NCI-H82 treated with DMSO at 0.1 percent for 48 hours (cell line): ENCODE data around the gene SEC14L5.

Experiments
- DNase-seq: peaks from one replicate; lab custom pipeline; 2025; ENCODE audit not compliant: unreplicated experiment; lab: John Stamatoyannopoulos, UW

SEC14L5 gene

GRCh38 chr16:4957720-4958509 is at the start of gene SEC14L5:
Gene SEC14L5, plus strand, starts transcription at chr16:4958330. Its CDS starts 994 bp downstream, at chr16:4959324.
- peak; percentile 98 for DNase-seq

- no peak for DNase-seq
Observed at GRCh38 chr16:4908854-4909401, 49.2 kb upstream of the SEC14L5 start.

- no peak for DNase-seq
Observed at GRCh38 chr16:4909825-4910224, 48.3 kb upstream of the SEC14L5 start.

DNA sequence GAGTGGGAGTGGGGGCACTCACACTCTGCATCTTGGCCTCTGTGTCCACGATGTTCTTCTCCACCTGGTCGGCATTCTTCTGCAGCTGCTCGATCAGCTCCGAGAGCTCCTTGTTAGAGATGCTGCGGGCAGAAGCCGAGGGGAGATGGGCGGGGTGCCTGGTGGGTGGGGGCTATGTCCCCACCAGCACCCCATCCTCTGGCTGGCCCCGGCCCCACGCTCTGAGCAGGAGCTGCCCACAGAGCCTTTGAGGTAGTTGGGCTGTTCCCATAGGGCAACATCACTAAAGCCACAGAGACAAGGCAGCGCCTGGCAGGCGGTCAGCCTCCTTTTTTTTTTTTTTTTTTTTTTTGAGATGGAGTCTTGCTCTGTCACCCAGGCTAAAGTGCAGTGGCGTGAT is 47.3 kb upstream of the SEC14L5 start:
- DNase-seq, result no peak

DNA sequence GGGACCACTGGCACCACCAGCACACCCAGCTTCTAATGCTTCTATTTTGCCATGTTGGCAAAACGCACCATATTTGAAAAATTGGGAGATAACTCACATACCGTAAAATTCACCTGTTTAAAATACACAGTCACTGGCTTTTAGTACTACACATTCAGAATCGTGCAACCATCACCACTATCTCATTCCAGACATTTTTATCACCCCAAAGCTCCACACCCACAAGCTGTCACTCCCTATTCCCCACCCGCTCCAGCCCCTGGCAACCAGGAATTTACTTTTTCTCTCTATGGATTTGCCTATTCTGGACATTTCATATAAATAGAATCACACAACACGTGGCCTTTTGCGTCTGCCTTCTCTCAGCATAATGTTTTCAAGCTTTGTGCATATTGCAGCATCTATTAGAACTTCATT is 46.2 kb upstream of the SEC14L5 start:
- no peak for DNase-seq

DNA sequence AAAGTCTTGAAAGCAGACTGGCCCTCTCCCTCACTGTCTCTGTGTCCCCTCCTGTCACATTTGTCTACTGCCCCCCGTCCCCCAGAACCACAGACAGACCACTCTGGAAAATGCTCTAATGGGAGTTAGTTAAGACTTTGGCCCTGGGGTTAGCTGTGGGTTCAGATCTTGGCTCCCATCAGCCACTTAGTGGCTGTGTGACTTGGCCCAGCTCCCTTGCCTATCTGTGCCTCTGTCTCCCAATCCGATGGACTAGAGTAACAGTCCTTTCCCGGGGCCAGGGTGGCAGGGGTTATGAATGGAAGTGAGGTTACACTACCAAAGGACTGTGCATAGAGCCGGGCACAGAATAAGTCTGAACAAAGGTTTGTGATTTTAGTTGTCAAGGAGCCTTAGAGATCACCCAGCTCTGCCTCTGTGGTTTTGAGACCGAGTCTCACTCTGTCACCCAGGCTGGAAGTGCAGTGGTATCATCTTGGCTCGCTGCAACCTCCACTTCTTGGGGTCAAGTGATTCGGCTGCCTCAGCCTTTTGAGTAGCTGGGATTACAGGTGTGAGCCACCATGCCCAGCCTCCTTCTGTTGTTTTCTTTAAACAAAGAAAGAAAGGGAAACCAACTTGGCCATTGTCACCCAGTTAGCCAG is 44.9 kb upstream of the SEC14L5 start:
- no peak for DNase-seq

GRCh38 chr16:4913774-4914525 is 44.2 kb upstream of the SEC14L5 start:
- DNase-seq, result no peak

DNA sequence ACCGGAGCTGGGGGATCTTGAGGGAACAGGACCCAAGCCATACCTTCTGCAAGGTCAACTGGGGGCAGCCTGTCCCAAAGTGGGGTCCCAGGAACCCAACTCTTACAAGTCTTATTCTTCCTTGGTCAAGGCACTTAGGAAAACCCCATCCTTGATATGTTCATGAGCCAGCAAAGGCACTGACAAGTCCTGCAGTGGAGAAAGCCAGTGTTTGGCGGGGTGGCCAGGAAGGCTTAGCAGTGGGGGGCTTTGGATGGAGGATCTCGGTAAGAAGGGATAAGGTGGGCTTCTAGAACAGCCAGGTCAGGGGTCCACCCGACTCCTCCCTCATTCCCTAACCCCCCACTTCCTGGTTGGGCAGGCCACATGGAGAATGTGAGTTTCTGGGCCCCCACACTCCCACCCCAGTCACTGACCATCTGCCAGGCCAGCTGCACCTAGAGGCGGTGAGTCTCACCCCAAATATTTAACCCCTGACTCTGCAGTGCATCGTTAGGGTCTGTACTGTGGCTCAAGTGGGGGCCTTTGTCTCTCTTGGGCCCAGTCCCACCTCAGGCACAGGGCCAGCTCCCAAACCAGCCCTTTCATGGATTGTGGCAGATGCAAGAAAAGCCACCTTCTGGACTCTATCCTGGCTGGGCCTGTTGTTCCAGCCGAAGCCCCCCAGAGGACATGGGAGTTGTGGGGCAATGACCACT is 43.5 kb upstream of the SEC14L5 start:
- no peak for DNase-seq

- no peak for DNase-seq
Observed at GRCh38 chr16:4915226-4915761, 42.8 kb upstream of the SEC14L5 start.

- no peak for DNase-seq
Observed at GRCh38 chr16:4917117-4917516, 41.0 kb upstream of the SEC14L5 start.

DNA sequence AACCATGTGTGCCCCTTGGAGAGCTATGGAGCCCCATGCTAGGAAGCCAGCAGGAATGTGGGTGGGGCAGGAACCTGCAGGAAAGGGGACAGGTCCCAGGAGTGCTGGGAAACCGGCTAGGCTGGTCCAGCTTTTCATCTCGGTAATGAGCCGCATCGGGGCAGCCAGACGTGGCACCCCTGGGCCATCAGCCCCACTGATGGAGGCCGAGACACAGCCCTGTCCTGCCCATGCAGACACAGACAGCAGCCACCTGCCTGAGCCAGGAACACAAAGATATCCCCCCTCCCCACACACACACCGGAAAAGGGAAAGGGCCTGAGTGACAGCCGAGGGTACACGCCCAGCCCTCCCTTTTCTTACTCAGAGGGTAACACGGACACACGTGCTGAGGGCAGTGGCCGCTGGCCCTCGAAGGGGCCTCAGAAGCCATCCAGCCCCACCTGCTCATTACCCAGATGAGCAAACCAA is 39.3 kb upstream of the SEC14L5 start:
- DNase-seq, result no peak

DNA sequence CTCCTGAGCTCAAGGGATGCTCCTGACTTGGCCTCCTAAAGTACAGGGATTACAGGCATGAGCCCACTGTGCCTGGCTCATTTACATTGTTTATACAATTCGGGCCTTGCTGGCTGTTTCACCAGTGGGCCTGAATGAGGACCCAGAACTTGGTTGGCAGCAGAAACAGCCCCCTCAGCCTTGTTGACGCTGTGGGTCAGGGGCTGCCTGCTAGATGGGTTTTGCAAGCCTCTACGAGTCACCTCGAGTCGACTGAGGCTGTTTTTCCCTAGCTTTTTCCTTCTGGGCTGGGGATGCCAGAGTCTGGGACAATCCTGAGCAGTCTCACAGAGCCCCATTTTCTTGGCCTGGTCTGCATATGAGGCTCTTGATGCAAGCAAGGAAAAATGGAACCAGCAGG is 37.3 kb upstream of the SEC14L5 start:
- DNase-seq, result no peak

GRCh38 chr16:4922721-4923342 is 35.3 kb upstream of the SEC14L5 start:
- no peak for DNase-seq

DNA sequence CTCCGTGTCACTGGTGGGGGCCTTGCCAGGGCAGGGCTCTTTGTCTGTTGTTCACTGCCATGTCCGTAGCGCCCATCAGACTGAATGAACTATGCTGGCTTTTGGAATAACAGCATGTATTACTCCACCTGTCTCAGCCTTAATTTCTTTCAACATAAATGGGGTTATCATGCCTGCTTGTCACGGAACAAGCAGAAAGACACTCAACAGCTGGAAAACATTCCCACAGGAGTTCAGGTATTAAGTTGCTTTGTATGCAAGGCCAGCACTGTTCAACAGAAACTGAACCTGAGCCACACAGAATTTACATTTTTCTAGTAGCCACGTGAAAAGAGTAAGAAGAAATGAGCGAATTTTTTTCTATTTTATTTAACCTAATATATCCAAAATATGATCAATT is 34.3 kb upstream of the SEC14L5 start:
- DNase-seq, result no peak

DNA sequence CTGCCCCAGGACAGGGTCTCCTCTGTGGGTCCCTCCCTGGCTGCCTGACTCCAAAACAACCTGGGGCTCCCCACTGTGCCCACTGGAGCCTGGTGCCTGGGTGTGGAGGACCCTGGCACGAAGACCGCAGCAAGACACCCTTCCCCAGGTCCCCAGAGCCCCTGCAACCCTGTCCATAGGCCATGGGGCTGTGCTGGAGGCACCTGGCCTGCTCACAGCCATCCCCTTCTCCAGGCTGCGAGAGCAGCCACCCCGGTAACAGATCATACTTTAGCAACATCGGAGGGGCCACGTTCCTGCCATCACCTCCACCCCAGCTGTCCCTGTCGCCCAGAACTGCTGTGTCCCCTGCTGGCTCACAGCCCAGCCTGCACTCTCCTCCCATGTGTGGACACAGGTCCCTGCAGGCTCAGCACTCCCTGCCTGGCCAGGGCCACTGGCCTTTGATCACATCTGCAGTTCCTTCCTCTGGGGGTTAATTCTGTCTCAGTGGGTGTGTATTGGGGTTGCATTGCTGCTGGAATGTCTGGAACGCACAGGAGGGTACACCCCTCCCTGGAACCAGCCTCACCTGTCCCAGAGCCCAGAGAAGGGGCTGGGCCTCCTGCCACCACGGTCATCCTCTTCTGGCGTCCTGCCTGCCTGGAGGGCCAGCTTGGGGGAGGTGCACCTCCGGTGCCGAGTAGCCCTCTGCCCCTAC is 33.4 kb upstream of the SEC14L5 start:
- no peak for DNase-seq

DNA sequence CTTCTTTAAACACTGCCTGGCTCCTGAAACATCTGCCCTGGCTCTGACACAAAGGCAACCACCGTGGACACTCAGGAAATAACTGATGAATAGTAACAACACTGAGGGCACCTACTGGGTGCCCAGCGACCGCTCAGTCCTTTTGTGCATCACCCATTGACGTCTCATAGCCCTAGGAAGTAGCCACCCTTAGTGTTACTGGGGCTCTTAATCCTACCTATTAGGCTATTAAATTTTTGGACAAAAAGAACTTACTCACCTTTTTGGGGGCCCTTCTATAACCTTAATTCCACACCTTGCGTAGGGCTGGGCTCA is 32.9 kb upstream of the SEC14L5 start:
- DNase-seq, result no peak

- DNase-seq, result no peak
Observed at GRCh38 chr16:4925791-4926190, 32.3 kb upstream of the SEC14L5 start.

DNA sequence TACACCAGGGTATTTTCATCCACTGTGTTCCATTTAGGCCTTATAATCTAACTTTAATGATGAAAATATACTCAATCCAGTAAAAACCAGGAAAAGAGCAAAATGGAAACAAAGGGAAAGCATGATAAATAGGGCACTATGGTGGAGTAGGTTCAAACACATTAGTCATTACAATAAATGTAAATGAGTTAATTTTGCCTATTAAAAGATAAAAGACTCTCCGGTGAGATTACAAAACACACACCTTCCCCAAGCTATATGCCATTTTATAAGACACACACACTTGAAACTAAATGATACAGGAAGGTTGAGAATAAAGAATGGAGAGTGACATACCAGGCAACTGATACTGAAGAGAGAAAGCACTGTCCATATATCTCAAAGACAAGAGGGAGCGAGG is 31.2 kb upstream of the SEC14L5 start:
- no peak for DNase-seq

- DNase-seq, result no peak
Observed at GRCh38 chr16:4927661-4928060, 30.5 kb upstream of the SEC14L5 start.

- DNase-seq, result no peak
Observed at GRCh38 chr16:4928227-4928626, 29.9 kb upstream of the SEC14L5 start.
